ENCODE results near the gene PBX4. TPM values are rescaled to one million over a fixed set of nuclear protein-coding genes. Genes with fewer than 3 reads are reported as not detected.

PBX4 gene
- total and polyA plus RNA-seq, 10 of the 15 experiments (the other 5 are each of a cell fraction or from before 2014, with no cell fraction given): 0.18 to 17.3 (median 4.2) TPM

GRCh38 chr19:19514881-19515641, 103.4 kb downstream of the PBX4 start, which contains the start of gene TSSK6 (continued):
- no peak for TF ChIP-seq TBL1XR1 (IDR thresholded peaks at IDR 0.05; ENCODE audit: low read depth, low read length)
- no peak for TF ChIP-seq TCF3 (IDR thresholded peaks at IDR 0.05; ENCODE audit: borderline replicate concordance, insufficient read depth, low read depth, low read length)
- TF ChIP-seq IRF3 (IDR thresholded peaks at IDR 0.05): no peak
- no peak for TF ChIP-seq RBBP5 (conservative IDR thresholded peaks at IDR 0.05)
- peak; percentile 33; the same call in 1 of the 2 replicates for TF ChIP-seq POLR2A (IDR thresholded peaks at IDR 0.05; ENCODE audit: low read depth, low read length)
- no peak for TF ChIP-seq CUX1 (IDR thresholded peaks at IDR 0.05; ENCODE audit: insufficient replicate concordance, low read depth, low read length)
- TF ChIP-seq TAF1 (IDR thresholded peaks at IDR 0.05; ENCODE audit: borderline replicate concordance, low read depth, low read length): no peak
- TF ChIP-seq PAX5 (IDR thresholded peaks at IDR 0.05; ENCODE audit: borderline replicate concordance, low read depth, low read length): no peak
